Measurements from ENCODE around the gene ANK3. TPM values are rescaled to one million over a fixed set of nuclear protein-coding genes. Genes with fewer than 3 reads are reported as not detected.

The ANK3 gene
- total RNA-seq, 1 donor from 2014 or later, result 65.3 TPM

- TF ChIP-seq POLR2A (IDR thresholded peaks at IDR 0.05) (no peak), POLR2AphosphoS5 (IDR thresholded peaks at IDR 0.05; ENCODE audit: insufficient read depth in 1 of 2, low read depth in 1 of 2) (no peak)
- TF ChIP-seq, protein P1, sequence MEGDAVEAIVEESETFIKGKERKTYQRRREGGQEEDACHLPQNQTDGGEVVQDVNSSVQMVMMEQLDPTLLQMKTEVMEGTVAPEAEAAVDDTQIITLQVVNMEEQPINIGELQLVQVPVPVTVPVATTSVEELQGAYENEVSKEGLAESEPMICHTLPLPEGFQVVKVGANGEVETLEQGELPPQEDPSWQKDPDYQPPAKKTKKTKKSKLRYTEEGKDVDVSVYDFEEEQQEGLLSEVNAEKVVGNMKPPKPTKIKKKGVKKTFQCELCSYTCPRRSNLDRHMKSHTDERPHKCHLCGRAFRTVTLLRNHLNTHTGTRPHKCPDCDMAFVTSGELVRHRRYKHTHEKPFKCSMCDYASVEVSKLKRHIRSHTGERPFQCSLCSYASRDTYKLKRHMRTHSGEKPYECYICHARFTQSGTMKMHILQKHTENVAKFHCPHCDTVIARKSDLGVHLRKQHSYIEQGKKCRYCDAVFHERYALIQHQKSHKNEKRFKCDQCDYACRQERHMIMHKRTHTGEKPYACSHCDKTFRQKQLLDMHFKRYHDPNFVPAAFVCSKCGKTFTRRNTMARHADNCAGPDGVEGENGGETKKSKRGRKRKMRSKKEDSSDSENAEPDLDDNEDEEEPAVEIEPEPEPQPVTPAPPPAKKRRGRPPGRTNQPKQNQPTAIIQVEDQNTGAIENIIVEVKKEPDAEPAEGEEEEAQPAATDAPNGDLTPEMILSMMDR (IDR thresholded peaks at IDR 0.05), result no peak
- intact Hi-C loops (cut with DNase I), result loop anchor here (5.0 kb wide), 1 partner anchor 1091 kb away; no protein-coding TSS in a partner anchor
- DNase-seq (ENCODE audit: extremely low spot score in 2 of 2), result no peak
- no peaks in the 10 kb centered on the region for H3K27me3 ChIP-seq
- H3K27ac ChIP-seq, result no peak overlapping the region
- H3K4me1 ChIP-seq, result peaks cover 18% of the 10 kb centered on the region
- H3K9me3 ChIP-seq, result no peaks in the 10 kb centered on the region
- no peak overlapping the region for H3K4me3 ChIP-seq
- H3K36me3 ChIP-seq, result no peaks in the 10 kb centered on the region
Observed at GRCh38 chr10:60396766-60397165, 7.1 kb upstream of the ANK3 start.

- no peaks in the 10 kb centered on the region for H3K9me3 ChIP-seq
- H3K36me3 ChIP-seq, result no peaks in the 10 kb centered on the region
- DNase-seq (ENCODE audit: extremely low spot score in 2 of 2), result no peak
- no peaks in the 10 kb centered on the region for H3K27me3 ChIP-seq
- TF ChIP-seq POLR2AphosphoS5 (IDR thresholded peaks at IDR 0.05; ENCODE audit: insufficient read depth in 1 of 2, low read depth in 1 of 2) (no peak), POLR2A (IDR thresholded peaks at IDR 0.05) (no peak)
- TF ChIP-seq, protein P1 (IDR thresholded peaks at IDR 0.05), result no peak
- peaks cover 18% of the 10 kb centered on the region for H3K4me1 ChIP-seq
- H3K27ac ChIP-seq, result no peak overlapping the region
- intact Hi-C loops (cut with DNase I), result loop anchor here (5.0 kb wide), 1 partner anchor 1092 kb away; no protein-coding TSS in a partner anchor
- H3K4me3 ChIP-seq, result no peak overlapping the region
Observed at GRCh38 chr10:60395711-60396110, 6.0 kb upstream of the ANK3 start.

GRCh38 chr10:60394446-60394845 lies 4.8 kb upstream of the ANK3 start:
- intact Hi-C loops (cut with DNase I), result no loop called here

DNA sequence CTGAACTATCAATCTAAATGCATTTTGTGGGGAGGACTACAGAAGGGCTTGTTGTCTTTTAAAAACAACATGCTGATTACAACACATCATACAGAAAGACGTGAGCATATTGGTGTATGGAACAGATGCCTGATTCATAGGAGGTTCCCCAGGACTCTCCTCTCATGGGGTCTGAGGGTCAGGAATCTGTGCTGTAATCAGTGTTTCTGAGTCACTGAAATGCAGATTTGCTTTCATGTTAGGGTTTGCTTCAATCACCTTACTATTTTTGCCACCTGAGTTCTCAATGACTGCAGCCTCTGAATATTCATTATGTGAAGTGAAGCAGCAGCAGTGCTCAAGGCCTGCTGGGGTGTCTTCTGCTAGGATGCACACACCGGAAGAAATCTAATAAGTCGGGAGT lies 550 bp upstream of the ANK3 start:
- TF ChIP-seq POLR2AphosphoS5 (IDR thresholded peaks at IDR 0.05; ENCODE audit: insufficient read depth in 1 of 2, low read depth in 1 of 2) (no peak), POLR2A (IDR thresholded peaks at IDR 0.05) (no peak)
- TF ChIP-seq, protein P1 (IDR thresholded peaks at IDR 0.05), result no peak
- Histone ChIP-seq H3K9me3 (no peaks in the 10 kb centered on the region), H3K4me3 (no peak overlapping the region), H3K4me1 (peaks cover under 1% of the 10 kb centered on the region), H3K36me3 (no peaks in the 10 kb centered on the region), H3K27me3 (no peaks in the 10 kb centered on the region), H3K27ac (no peak overlapping the region)
- DNase-seq (ENCODE audit: extremely low spot score in 2 of 2), result no peak
- intact Hi-C loops (cut with DNase I), result no loop called here

More at GRCh38 chr10:60394446-60394845, 4.8 kb upstream of the ANK3 start:
- H3K27me3 ChIP-seq, result no peaks in the 10 kb centered on the region
- TF ChIP-seq POLR2A (IDR thresholded peaks at IDR 0.05) (no peak), POLR2AphosphoS5 (IDR thresholded peaks at IDR 0.05; ENCODE audit: insufficient read depth in 1 of 2, low read depth in 1 of 2) (no peak)
- TF ChIP-seq, protein P1 (IDR thresholded peaks at IDR 0.05), result no peak
- H3K27ac ChIP-seq, result no peak overlapping the region
- H3K4me1 ChIP-seq, result peaks cover 9% of the 10 kb centered on the region
- no peaks in the 10 kb centered on the region for H3K36me3 ChIP-seq
- H3K4me3 ChIP-seq, result no peak overlapping the region
- no peaks in the 10 kb centered on the region for H3K9me3 ChIP-seq
- DNase-seq (ENCODE audit: extremely low spot score in 2 of 2), result no peak

DNA sequence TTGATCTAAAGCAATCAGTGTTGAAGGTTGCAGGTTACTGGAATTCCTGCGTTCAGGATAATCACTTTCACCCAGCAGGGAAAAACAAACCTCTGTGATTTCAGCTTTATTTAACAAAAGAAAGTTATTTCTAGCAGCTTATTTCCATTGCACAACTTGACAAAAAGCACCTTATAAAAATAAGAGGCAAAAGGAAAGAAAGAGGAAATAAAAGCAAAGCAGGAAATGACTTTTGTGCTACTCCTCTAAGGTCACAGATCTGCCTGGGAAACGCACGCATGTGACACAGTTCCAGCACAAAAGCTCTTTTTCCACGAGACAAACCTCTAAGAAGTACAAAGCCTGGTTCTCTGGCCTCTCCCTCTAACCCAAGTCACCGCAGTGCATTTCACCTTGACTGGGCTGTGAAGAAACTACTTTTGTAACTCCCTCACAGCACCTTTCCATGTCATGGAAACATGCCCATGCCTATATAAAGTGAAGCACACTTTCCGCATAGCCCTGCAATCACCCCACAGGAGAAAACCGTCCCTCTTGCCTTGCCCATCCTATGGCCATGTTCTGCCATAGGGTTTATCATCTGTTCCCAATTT lies 870 bp downstream of the ANK3 start:
- TF ChIP-seq POLR2AphosphoS5 (IDR thresholded peaks at IDR 0.05; ENCODE audit: insufficient read depth in 1 of 2, low read depth in 1 of 2), result no peak
- TF ChIP-seq POLR2A (IDR thresholded peaks at IDR 0.05), result no peak
- TF ChIP-seq, protein P1 (IDR thresholded peaks at IDR 0.05), result no peak

More for the DNA sequence above, 870 bp downstream of the ANK3 start:
- Histone ChIP-seq H3K27me3 (no peaks in the 10 kb centered on the region), H3K4me1 (peaks cover 8% of the 10 kb centered on the region), H3K4me3 (no peak overlapping the region), H3K9me3 (no peaks in the 10 kb centered on the region), H3K36me3 (no peaks in the 10 kb centered on the region), H3K27ac (no peak overlapping the region)
- DNase-seq (ENCODE audit: extremely low spot score in 2 of 2), result no peak
- intact Hi-C loops (cut with DNase I), result no loop called here

All from vagina (tissue), 2 donors.